GM21529 (cell line): ENCODE data around the gene NFIL3.
A peak's percentile ranks its signal among the peaks of the same experiment; 100 is the strongest.

ENCODE experiments used
- ATAC-seq: cut with Tn5 transposase; IDR thresholded peaks from one replicate; pipeline ENCODE4 v1.9.1; 2021; ENCODE audit not compliant: unreplicated experiment

The NFIL3 gene

GRCh38 chr9:91361291-91362050, 62.2 kb downstream of the NFIL3 start, which contains the start of gene AUH:
Gene AUH (minus strand): TSS chr9:91361918. CDS start chr9:91361889, 29 bp downstream.
- ATAC-seq, result peak; percentile 87

- ATAC-seq, result peak; percentile 32
Observed at GRCh38 chr9:91360551-91361290, 62.9 kb downstream of the NFIL3 start.

- no peak for ATAC-seq
Observed at GRCh38 chr9:91359734-91360470, 63.7 kb downstream of the NFIL3 start.

GRCh38 chr9:91359083-91359482, 64.5 kb downstream of the NFIL3 start:
- ATAC-seq, result no peak
